Measurements from ENCODE around the gene HS1BP3. TPM values are rescaled to one million over a fixed set of nuclear protein-coding genes. Genes with fewer than 3 reads are reported as not detected.

Gene HS1BP3
- polyA plus RNA-seq, 2 of the 4 experiments (the other 2 are of a cell fraction): 12.4 to 23.5 TPM

- ATAC-seq: no peak
- ChIA-PET POLR2A (no interaction called here), CTCF (no interaction called here)
- no peak for FAIRE-seq
- Histone ChIP-seq H3K27ac (no peak overlapping the region), H3K4me2 (no peak overlapping the region), H3K4me1 (peaks cover 7% of the 10 kb centered on the region; the same call in 2 of the 3 replicates), H3K9me3 (no peaks in the 10 kb centered on the region), H3K4me3 (no peak overlapping the region)
- WGBS (ENCODE audit: missing lambda C conversion rate): 95% methylated on average over 10 of the region's 10 CpGs
- TF ChIP-seq TFCP2L1 (CRISPR knock-in tag; IDR thresholded peaks at IDR 0.05) (no peak), POLR2AphosphoS2 (conservative IDR thresholded peaks at IDR 0.05; ENCODE audit: low read length) (no peak), RARB (CRISPR knock-in tag; IDR thresholded peaks at IDR 0.05) (no peak), ZFP36 (IDR thresholded peaks at IDR 0.05; ENCODE audit: borderline replicate concordance, partially characterized antibody) (no peak), ATOH8 (CRISPR knock-in tag; IDR thresholded peaks at IDR 0.05; ENCODE audit: low read depth) (no peak), MYC (IDR thresholded peaks at IDR 0.05; ENCODE audit: borderline replicate concordance, low read length) (no peak)
- no peak for DNase-seq (ENCODE audit: low read depth in 1 of 2, low spot score in 1 of 2)
These were observed 30.0 kb upstream of the HS1BP3 start for GRCh38 chr2:20680744-20681375.

DNA sequence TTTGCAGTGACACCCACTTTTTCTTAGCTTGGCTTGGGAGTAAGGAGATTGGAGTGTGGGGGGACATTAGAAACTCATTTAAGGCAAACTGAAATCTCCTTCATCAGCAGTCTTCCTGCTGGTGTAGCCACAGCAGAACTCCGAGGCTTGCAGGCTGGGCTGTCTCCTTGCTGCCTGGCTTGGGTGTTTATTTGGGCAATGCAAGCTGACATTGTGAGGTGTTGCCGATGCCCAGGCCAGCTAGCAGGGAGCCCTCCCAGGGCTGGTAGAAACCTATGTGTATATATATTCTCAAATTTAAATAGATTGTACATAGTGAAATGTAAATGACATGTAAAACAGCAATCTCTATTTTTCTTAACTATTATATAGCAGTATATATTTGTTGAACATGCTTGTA lies 27.9 kb upstream of the HS1BP3 start:
- peaks cover 21% of the 10 kb centered on the region for H3K4me1 ChIP-seq
- H3K4me3 ChIP-seq: no peak overlapping the region
- FAIRE-seq (no peak), DNase-seq (ENCODE audit: low read depth in 1 of 2, low spot score in 1 of 2) (no peak), ATAC-seq (no peak)
- no peak overlapping the region for H3K4me2 ChIP-seq
- POLR2A ChIA-PET: interaction anchor here (1.2 kb wide), 1 partner anchor 232 kb away, joined by 3 read pairs; the partner anchor contains the start of gene RHOB
- 87% methylated on average over 2 of the region's 2 CpGs for WGBS (ENCODE audit: missing lambda C conversion rate)
- TF ChIP-seq KDM1A (IDR thresholded peaks at IDR 0.05; ENCODE audit: low read depth) (no peak), POLR2A (IDR thresholded peaks at IDR 0.05; ENCODE audit: low read length) (no peak), HDAC2 (IDR thresholded peaks at IDR 0.05) (no peak), HMGXB4 (CRISPR knock-in tag; IDR thresholded peaks at IDR 0.05; ENCODE audit: borderline replicate concordance) (no peak), NFE2L2 (conservative IDR thresholded peaks at IDR 0.05; ENCODE audit: low read length) (no peak), CBX2 (IDR thresholded peaks at IDR 0.05; ENCODE audit: borderline replicate concordance, low read depth) (no peak), CEBPB (IDR thresholded peaks at IDR 0.05) (no peak), E2F6 (IDR thresholded peaks at IDR 0.05; ENCODE audit: borderline replicate concordance, low read depth) (no peak), RARB (CRISPR knock-in tag; IDR thresholded peaks at IDR 0.05) (no peak), SREBF2 (IDR thresholded peaks at IDR 0.05) (no peak), EHMT2 (IDR thresholded peaks at IDR 0.05; ENCODE audit: low read depth) (no peak)
- TF ChIP-seq, protein P1, sequence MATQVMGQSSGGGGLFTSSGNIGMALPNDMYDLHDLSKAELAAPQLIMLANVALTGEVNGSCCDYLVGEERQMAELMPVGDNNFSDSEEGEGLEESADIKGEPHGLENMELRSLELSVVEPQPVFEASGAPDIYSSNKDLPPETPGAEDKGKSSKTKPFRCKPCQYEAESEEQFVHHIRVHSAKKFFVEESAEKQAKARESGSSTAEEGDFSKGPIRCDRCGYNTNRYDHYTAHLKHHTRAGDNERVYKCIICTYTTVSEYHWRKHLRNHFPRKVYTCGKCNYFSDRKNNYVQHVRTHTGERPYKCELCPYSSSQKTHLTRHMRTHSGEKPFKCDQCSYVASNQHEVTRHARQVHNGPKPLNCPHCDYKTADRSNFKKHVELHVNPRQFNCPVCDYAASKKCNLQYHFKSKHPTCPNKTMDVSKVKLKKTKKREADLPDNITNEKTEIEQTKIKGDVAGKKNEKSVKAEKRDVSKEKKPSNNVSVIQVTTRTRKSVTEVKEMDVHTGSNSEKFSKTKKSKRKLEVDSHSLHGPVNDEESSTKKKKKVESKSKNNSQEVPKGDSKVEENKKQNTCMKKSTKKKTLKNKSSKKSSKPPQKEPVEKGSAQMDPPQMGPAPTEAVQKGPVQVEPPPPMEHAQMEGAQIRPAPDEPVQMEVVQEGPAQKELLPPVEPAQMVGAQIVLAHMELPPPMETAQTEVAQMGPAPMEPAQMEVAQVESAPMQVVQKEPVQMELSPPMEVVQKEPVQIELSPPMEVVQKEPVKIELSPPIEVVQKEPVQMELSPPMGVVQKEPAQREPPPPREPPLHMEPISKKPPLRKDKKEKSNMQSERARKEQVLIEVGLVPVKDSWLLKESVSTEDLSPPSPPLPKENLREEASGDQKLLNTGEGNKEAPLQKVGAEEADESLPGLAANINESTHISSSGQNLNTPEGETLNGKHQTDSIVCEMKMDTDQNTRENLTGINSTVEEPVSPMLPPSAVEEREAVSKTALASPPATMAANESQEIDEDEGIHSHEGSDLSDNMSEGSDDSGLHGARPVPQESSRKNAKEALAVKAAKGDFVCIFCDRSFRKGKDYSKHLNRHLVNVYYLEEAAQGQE (IDR thresholded peaks at IDR 0.05): no peak
- no peaks in the 10 kb centered on the region for H3K9me3 ChIP-seq
- CTCF ChIA-PET: interaction anchor here (0.8 to 10.3 kb wide), 8 partner anchors 15 to 351 kb away, joined by 3 to 191 read pairs (median 4); partner anchors contain the start of gene GDF7
- no peak overlapping the region for H3K27ac ChIP-seq

Data from A549 (cell line).